Common myeloid progenitor, CD34-positive (primary cell): ENCODE data around the gene SH2D6.

Experiments used
- CTCF ChIA-PET: fragments of 350-600 bp; sonication (Branson Sonifier 250); formaldehyde crosslinking; loops from one replicate; lab custom pipeline; 2021; ENCODE audit warnings: antibody characterized with exemption; lab: Charles Lee
- POLR2A ChIA-PET: fragments of 350-600 bp; sonication (Branson Sonifier 250); formaldehyde crosslinking; loops from one replicate; lab custom pipeline; 2021; ENCODE audit warnings: antibody characterized with exemption; lab: Charles Lee
- DNase-seq, 3 donors: peaks; one replicate each; pipeline versions ENCODE4 v3.0.0 to v3.0.0-alpha.2; 2013
- H3K27ac ChIP-seq, 2 experiments: 1 replicate in 1 of 2; 2 replicates in 1 of 2; pipeline ENCODE4 v1.7.0; 2013; ENCODE audit warnings: inconsistent platforms in 2 of 2, low read length in 2 of 2, mild to moderate bottlenecking in 2 of 2, low read depth in 1 of 2, moderate library complexity in 1 of 2; ENCODE audit not compliant: severe bottlenecking in 2 of 2, insufficient read depth in 1 of 2, poor library complexity in 1 of 2
- H3K27me3 ChIP-seq, 5 experiments: replicated peaks in 2 of 5; 1 replicate in 3 of 5; 2 replicates in 2 of 5; pipeline versions ENCODE4 v1.6.1 to v1.7.0; 2013; ENCODE audit warnings: low read length in 4 of 5, mild to moderate bottlenecking in 2 of 5, moderate library complexity in 2 of 5, inconsistent platforms in 1 of 5; ENCODE audit not compliant: insufficient read depth in 5 of 5, control insufficient read depth in 4 of 5
- H3K36me3 ChIP-seq, 4 experiments: 1 replicate in 2 of 4; 2 replicates in 2 of 4; pipeline versions ENCODE4 v1.6.1 to v1.7.0; 2013; ENCODE audit warnings: low read length in 3 of 4, control low read depth in 1 of 4, mild to moderate bottlenecking in 1 of 4; ENCODE audit not compliant: control insufficient read depth in 4 of 4, insufficient read depth in 4 of 4
- H3K4me1 ChIP-seq, 4 experiments: 1 replicate in 3 of 4; 2 replicates in 1 of 4; pipeline versions ENCODE4 v1.6.1 to v1.7.1; 2013; ENCODE audit warnings: low read length in 3 of 4, mild to moderate bottlenecking in 3 of 4, control low read depth in 1 of 4, inconsistent platforms in 1 of 4, moderate library complexity in 1 of 4; ENCODE audit not compliant: control insufficient read depth in 4 of 4, insufficient read depth in 4 of 4; ENCODE audit errors: control extremely low read depth in 1 of 4
- H3K4me3 ChIP-seq, 7 experiments: 1 replicate in 4 of 7; 2 replicates in 3 of 7; pipeline versions ENCODE4 v1.5.1 to v1.7.0; 2013; ENCODE audit warnings: mild to moderate bottlenecking in 7 of 7, low read length in 6 of 7, moderate library complexity in 6 of 7, inconsistent platforms in 2 of 7, low read depth in 2 of 7, control low read depth in 1 of 7; ENCODE audit not compliant: insufficient read depth in 4 of 7, control insufficient read depth in 1 of 7; ENCODE audit errors: extremely low read depth in 1 of 7
- H3K9me3 ChIP-seq, 5 experiments: 1 replicate in 4 of 5; 2 replicates in 1 of 5; pipeline versions ENCODE4 v1.6.1 to v1.7.1; 2013; ENCODE audit warnings: low read length in 4 of 5, mild to moderate bottlenecking in 2 of 5, inconsistent platforms in 1 of 5, low read depth in 1 of 5, moderate library complexity in 1 of 5; ENCODE audit not compliant: control insufficient read depth in 4 of 5, insufficient read depth in 2 of 5; ENCODE audit errors: control extremely low read depth in 1 of 5
- WGBS: methylation state at CpG from one replicate; pipeline ENCODE4 v1.1.5; 2013; ENCODE audit not compliant: insufficient coverage; 5-methylcytosine and 5-hydroxymethylcytosine counted together

The SH2D6 gene

GRCh38 chr2:85459771-85460170 is 41.3 kb downstream of the SH2D6 start:
- POLR2A ChIA-PET = no interaction called here

DNA sequence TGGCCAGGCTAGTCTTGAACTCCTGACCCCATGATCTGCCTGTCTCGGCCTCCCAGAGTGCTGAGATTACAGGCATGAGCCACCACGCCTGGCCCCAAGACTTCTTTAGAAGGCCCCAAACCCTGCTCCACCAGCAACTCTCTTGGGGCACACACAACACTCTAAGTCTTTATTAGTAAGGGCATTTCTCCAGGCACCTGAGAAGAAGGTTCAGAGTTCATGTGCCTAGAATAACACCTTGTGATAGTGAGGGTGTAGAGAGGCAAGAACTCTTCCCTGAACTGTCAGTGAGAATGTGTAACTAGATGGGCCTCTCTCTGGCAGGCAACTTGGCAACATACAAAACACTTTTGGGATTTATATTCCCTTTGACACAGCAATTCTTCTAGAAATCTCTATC is 43.8 kb downstream of the SH2D6 start:
- Histone ChIP-seq H3K9me3 (no peaks in the 10 kb centered on the region), H3K27ac (no peak overlapping the region), H3K4me3 (no peak overlapping the region), H3K4me1 (no peaks in the 10 kb centered on the region), H3K27me3 (no peaks in the 10 kb centered on the region), H3K36me3 (no peaks in the 10 kb centered on the region)
- POLR2A ChIA-PET = no interaction called here
- no peak for DNase-seq
- 100% methylated on average over 1 of the region's 2 CpGs for WGBS
- CTCF ChIA-PET = interaction anchor here (0.7 to 1.5 kb wide), 3 partner anchors 10 to 52 kb away, joined by 3 to 4 read pairs (median 3); no protein-coding TSS in a partner anchor

More at GRCh38 chr2:85459771-85460170, 41.3 kb downstream of the SH2D6 start:
- DNase-seq = no peak
- CTCF ChIA-PET = no interaction called here
- Histone ChIP-seq H3K27ac (no peak overlapping the region), H3K9me3 (no peaks in the 10 kb centered on the region), H3K4me3 (no peak overlapping the region), H3K4me1 (peaks cover 0 to 4% (median 1%) of the 10 kb centered on the region in 4 experiments), H3K27me3 (no peaks in the 10 kb centered on the region), H3K36me3 (no peaks in the 10 kb centered on the region)
- no CpG with 5 or more reads among the region's 1 CpG for WGBS

GRCh38 chr2:85468096-85468703 is 49.7 kb downstream of the SH2D6 start:
- no peaks in the 10 kb centered on the region for H3K9me3 ChIP-seq
- H3K4me3 ChIP-seq = no peak overlapping the region
- peaks cover 3 to 35% (median 27%) of the 10 kb centered on the region in 4 experiments for H3K4me1 ChIP-seq
- POLR2A ChIA-PET = interaction anchor here (0.6 to 1.2 kb wide), 2 partner anchors 9 to 30 kb away, joined by 3 to 4 read pairs; no protein-coding TSS in a partner anchor
- WGBS = 86% methylated on average over 2 of the region's 8 CpGs
- DNase-seq = no peak
- CTCF ChIA-PET = interaction anchor here (0.8 to 5.2 kb wide), 6 partner anchors 12 to 77 kb away, joined by 3 to 20 read pairs (median 4); no protein-coding TSS in a partner anchor
- H3K27me3 ChIP-seq = no peaks in the 10 kb centered on the region
- H3K36me3 ChIP-seq = no peaks in the 10 kb centered on the region
- H3K27ac ChIP-seq = no peak overlapping the region

DNA sequence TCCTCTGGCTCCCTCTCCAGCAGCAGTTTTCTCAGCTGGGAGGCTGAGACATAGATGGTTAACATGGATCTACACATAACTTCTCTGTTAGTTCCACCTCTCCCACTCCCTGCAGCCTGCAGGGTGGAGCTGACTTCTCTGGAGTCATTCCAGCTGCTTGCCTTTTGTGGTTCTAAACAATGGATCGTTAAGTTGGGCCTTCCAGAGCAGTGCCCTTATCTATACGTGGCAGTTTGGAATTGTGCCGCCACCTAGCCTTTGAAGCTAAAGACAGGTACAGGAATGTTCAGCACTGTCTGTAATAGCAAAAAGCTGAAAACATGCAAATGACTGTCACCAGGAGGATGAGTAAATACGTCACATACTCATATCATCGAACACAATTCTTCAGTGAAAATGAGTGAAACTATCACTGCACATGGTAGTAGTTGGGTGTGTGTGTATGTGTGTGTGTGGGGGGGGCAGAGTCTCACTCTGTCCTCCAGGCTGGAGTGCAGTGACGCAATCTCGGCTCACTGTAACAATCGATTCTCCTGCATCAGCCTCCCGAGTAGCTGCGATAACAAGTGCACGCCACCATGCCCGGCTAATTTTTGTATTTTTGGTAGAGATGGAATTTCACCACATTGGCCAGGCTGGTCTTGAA is 50.3 kb downstream of the SH2D6 start:
- H3K36me3 ChIP-seq = no peaks in the 10 kb centered on the region
- ChIA-PET POLR2A (interaction anchor here (0.6 to 1.2 kb wide), 2 partner anchors 9 to 30 kb away, joined by 3 to 4 read pairs; no protein-coding TSS in a partner anchor), CTCF (interaction anchor here (0.8 to 5.2 kb wide), 8 partner anchors 12 to 132 kb away, joined by 3 to 20 read pairs (median 4); no protein-coding TSS in a partner anchor)
- 87% methylated on average over 10 of the region's 12 CpGs for WGBS
- no peak overlapping the region for H3K4me3 ChIP-seq
- peaks cover 3 to 35% (median 27%) of the 10 kb centered on the region in 4 experiments for H3K4me1 ChIP-seq
- no peak for DNase-seq
- no peaks in the 10 kb centered on the region for H3K9me3 ChIP-seq
- H3K27ac ChIP-seq = no peak overlapping the region
- no peaks in the 10 kb centered on the region for H3K27me3 ChIP-seq

DNA sequence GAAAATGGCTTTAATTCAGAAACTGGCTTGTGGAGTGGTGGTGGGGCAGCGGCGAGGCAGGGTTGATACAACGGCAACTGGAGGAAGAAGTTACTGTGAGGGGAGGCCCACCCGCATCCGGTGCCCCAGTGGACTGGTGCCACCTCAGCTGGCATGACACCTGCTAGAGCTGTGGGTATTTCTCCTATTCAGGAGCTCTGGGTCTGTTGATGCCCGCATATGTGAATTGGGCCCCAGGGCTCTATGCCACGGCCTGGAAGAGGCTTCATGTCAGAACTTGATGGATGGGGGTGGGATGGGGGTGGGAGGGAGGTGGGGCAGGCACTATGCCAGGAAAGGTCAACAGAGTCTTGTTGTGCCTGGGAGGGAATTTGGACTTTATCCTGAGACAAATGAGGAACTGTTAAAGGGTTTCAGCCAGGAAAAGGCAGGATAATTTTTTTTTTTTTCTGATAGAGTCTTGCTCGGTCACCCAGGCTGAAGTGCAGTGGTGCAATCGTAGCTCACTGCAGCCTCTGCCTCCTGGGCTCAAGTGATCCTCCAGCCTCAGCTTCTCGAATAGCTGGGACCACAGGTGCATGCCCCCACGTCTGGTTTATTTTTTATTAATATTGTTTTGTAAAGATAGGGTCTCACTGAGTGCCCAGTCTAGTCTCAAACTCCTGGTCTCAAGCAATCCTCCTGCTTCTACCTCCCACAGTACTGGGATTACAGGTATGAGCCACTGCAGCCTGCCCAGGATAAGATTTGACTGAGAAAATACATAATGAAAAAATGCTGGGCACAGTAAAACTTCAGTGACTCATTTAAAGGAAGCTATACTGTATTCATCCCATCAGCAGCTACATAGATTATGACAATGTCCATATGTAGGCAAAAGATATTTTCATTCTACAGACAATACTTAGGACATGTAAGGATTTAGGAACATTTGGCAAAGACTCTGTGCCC is 52.6 kb downstream of the SH2D6 start:
- peak overlapping the region; percentile 7 to 63 for H3K27ac ChIP-seq
- peaks cover 3 to 39% (median 30%) of the 10 kb centered on the region in 4 experiments for H3K4me1 ChIP-seq
- CTCF ChIA-PET = interaction anchor here (1.0 to 5.2 kb wide), 7 partner anchors 15 to 81 kb away, joined by 3 to 20 read pairs (median 4); no protein-coding TSS in a partner anchor
- H3K9me3 ChIP-seq = no peaks in the 10 kb centered on the region
- no peaks in the 10 kb centered on the region for H3K36me3 ChIP-seq
- peak; percentile 69 to 95 (median 92) for DNase-seq
- no peaks in the 10 kb centered on the region for H3K27me3 ChIP-seq
- POLR2A ChIA-PET = interaction anchor here (1.2 to 1.4 kb wide), 2 partner anchors 34 to 68 kb away, joined by 3 to 9 read pairs; partner anchors contain the start of gene MAT2A
- WGBS = 15% methylated on average over 3 of the region's 11 CpGs
- H3K4me3 ChIP-seq = peak overlapping the region in 2 of 7 experiments; percentile 25 to 42

- Histone ChIP-seq H3K27ac (no peak overlapping the region), H3K27me3 (no peaks in the 10 kb centered on the region), H3K4me3 (no peak overlapping the region), H3K4me1 (peaks cover 3 to 42% (median 32%) of the 10 kb centered on the region in 4 experiments), H3K9me3 (no peaks in the 10 kb centered on the region), H3K36me3 (no peaks in the 10 kb centered on the region)
- ChIA-PET CTCF (interaction anchor here (0.9 to 1.7 kb wide), 10 partner anchors 8 to 78 kb away, joined by 3 to 5 read pairs (median 4); no protein-coding TSS in a partner anchor), POLR2A (interaction anchor here (0.6 kb wide), 2 partner anchors 49 to 59 kb away, joined by 3 to 4 read pairs; no protein-coding TSS in a partner anchor)
- 86% methylated on average over 1 of the region's 4 CpGs for WGBS
- no peak for DNase-seq
These were observed 53.7 kb downstream of the SH2D6 start for GRCh38 chr2:85472261-85472660.
